H9 (cell line): ENCODE data around the gene FSTL4. TPM values are rescaled to one million over a fixed set of nuclear protein-coding genes. Genes with fewer than 3 reads are reported as not detected.

Experiments
- DNase-seq: peaks from one replicate; pipeline ENCODE4 v3.0.0-alpha.2; 2017
- H2AFZ ChIP-seq: one replicate; pipeline ENCODE4 v1.6.1; 2013; ENCODE audit warnings: mild to moderate bottlenecking, low read length, control low read depth, moderate library complexity
- H2AK5ac ChIP-seq: 2 replicates; pipeline ENCODE4 v1.6.1; 2013; ENCODE audit warnings: low read length, control low read depth, mixed read lengths; ENCODE audit not compliant: insufficient read length
- H2BK120ac ChIP-seq: one replicate; pipeline ENCODE4 v1.6.1; 2013; ENCODE audit warnings: low read depth, mild to moderate bottlenecking, low read length, control low read depth, inconsistent platforms; ENCODE audit not compliant: poor library complexity, severe bottlenecking
- H2BK12ac ChIP-seq: 2 replicates; pipeline ENCODE4 v1.6.1; 2013; ENCODE audit warnings: low read length, control low read depth, mixed read lengths, low read depth; ENCODE audit not compliant: insufficient read length
- H2BK15ac ChIP-seq: 2 replicates; pipeline ENCODE4 v1.6.1; 2013; ENCODE audit warnings: low read depth, low read length, control low read depth
- H2BK20ac ChIP-seq: one replicate; pipeline ENCODE4 v1.6.1; 2013; ENCODE audit warnings: low read depth, mild to moderate bottlenecking, low read length, control low read depth, inconsistent platforms; ENCODE audit not compliant: poor library complexity, severe bottlenecking
- H2BK5ac ChIP-seq: 2 replicates; pipeline ENCODE4 v1.6.1; 2013; ENCODE audit warnings: low read length, control low read depth, mixed read lengths; ENCODE audit not compliant: insufficient read length
- H3K14ac ChIP-seq: 2 replicates; pipeline ENCODE4 v1.6.1; 2013; ENCODE audit warnings: low read length, control low read depth; ENCODE audit not compliant: insufficient read depth
- H3K18ac ChIP-seq: 2 replicates; pipeline ENCODE4 v1.6.1; 2013; ENCODE audit warnings: low read depth, mild to moderate bottlenecking, mixed read lengths, low read length, control low read depth; ENCODE audit not compliant: insufficient read length
- H3K23ac ChIP-seq: 2 replicates; pipeline ENCODE4 v1.6.1; 2013; ENCODE audit warnings: low read length, control low read depth, mixed read lengths, low read depth; ENCODE audit not compliant: insufficient read length
- H3K23me2 ChIP-seq: 2 replicates; pipeline ENCODE4 v1.6.1; 2013; ENCODE audit warnings: low read depth, mild to moderate bottlenecking, mixed read lengths, low read length, control low read depth; ENCODE audit not compliant: insufficient read length, poor library complexity, severe bottlenecking
- H3K27ac ChIP-seq: 2 replicates; pipeline ENCODE4 v1.5.1; 2013; ENCODE audit warnings: low read length, control low read depth, mixed read lengths, low read depth; ENCODE audit not compliant: insufficient read length
- H3K27me3 ChIP-seq: 2 replicates; pipeline ENCODE4 v1.6.1; 2013; ENCODE audit warnings: low read length, control low read depth, inconsistent platforms; ENCODE audit not compliant: insufficient read depth
- H3K4ac ChIP-seq: 2 replicates; pipeline ENCODE4 v1.6.1; 2013; ENCODE audit warnings: low read depth, mild to moderate bottlenecking, control low read depth, inconsistent platforms, low read length, moderate library complexity
- H3K4me1 ChIP-seq: 2 replicates; pipeline ENCODE4 v1.6.1; 2013; ENCODE audit warnings: low read length, control low read depth, inconsistent platforms; ENCODE audit not compliant: insufficient read depth
- H3K4me2 ChIP-seq: 2 replicates; pipeline ENCODE4 v1.6.1; 2013; ENCODE audit warnings: low read length, control low read depth, mixed read lengths; ENCODE audit not compliant: insufficient read length, insufficient read depth
- H3K56ac ChIP-seq: 2 replicates; pipeline ENCODE4 v1.6.1; 2013; ENCODE audit warnings: low read depth, mild to moderate bottlenecking, mixed read lengths, low read length, control low read depth; ENCODE audit not compliant: insufficient read length
- H3K79me1 ChIP-seq: 2 replicates; pipeline ENCODE4 v1.6.1; 2013; ENCODE audit warnings: low read depth, mild to moderate bottlenecking, moderate library complexity, low read length, control low read depth, inconsistent platforms; ENCODE audit not compliant: insufficient read depth, poor library complexity, severe bottlenecking
- H3K79me2 ChIP-seq: 2 replicates; pipeline ENCODE4 v1.6.1; 2013; ENCODE audit warnings: low read length, control low read depth, inconsistent platforms; ENCODE audit not compliant: insufficient read depth
- H3K9ac ChIP-seq: 2 replicates; pipeline ENCODE4 v1.6.1; 2013; ENCODE audit warnings: low read length, control low read depth, mixed read lengths; ENCODE audit not compliant: insufficient read length; ENCODE audit errors: extremely low read depth
- H3K9me3 ChIP-seq: one replicate; pipeline ENCODE4 v1.6.1; 2013; ENCODE audit warnings: low read depth, low read length, inconsistent platforms; ENCODE audit not compliant: control insufficient read depth
- H3T11ph ChIP-seq: one replicate; pipeline ENCODE4 v1.6.1; 2013; ENCODE audit warnings: mild to moderate bottlenecking, low read length, control low read depth, inconsistent platforms
- H4K20me1 ChIP-seq: one replicate; pipeline ENCODE4 v1.6.1; 2013; ENCODE audit not compliant: control insufficient read depth, insufficient read length, insufficient read depth
- H4K5ac ChIP-seq: 2 replicates; pipeline ENCODE4 v1.6.1; 2013; ENCODE audit warnings: low read depth, mild to moderate bottlenecking, mixed read lengths, low read length, control low read depth; ENCODE audit not compliant: insufficient read length
- H4K8ac ChIP-seq: replicated peaks from 2 replicates; pipeline ENCODE4 v1.6.1; 2013; ENCODE audit warnings: low read length, control low read depth, mixed read lengths, low read depth; ENCODE audit not compliant: insufficient read length
- H4K91ac ChIP-seq: 2 replicates; pipeline ENCODE4 v1.6.1; 2013; ENCODE audit warnings: low read depth, mild to moderate bottlenecking, moderate library complexity, mixed read lengths, low read length, control low read depth; ENCODE audit not compliant: insufficient read length
- H3K27ac Mint-ChIP-seq, 3 experiments: 2 replicates in 2 of 3; 3 replicates in 1 of 3; pipeline ENCODE4 v1.8.0; 2020 to 2021; ENCODE audit warnings: mixed read lengths in 3 of 3, mild to moderate bottlenecking in 1 of 3, moderate library complexity in 1 of 3
- H3K27me3 Mint-ChIP-seq: 2 replicates; pipeline ENCODE4 v1.8.0; 2021; ENCODE audit warnings: low read depth, mild to moderate bottlenecking, moderate library complexity, mixed read lengths
- H3K36me3 Mint-ChIP-seq, 3 experiments: 2 replicates in 2 of 3; 3 replicates in 1 of 3; pipeline ENCODE4 v1.8.0; 2020 to 2021; ENCODE audit warnings: low read depth in 3 of 3, mixed read lengths in 3 of 3; ENCODE audit not compliant: insufficient read depth in 1 of 3
- H3K4me1 Mint-ChIP-seq, 2 experiments: 2 replicates each; pipeline ENCODE4 v1.8.0; 2020; ENCODE audit warnings: mixed read lengths in 2 of 2
- H3K4me3 Mint-ChIP-seq, 2 experiments: 2 replicates in 1 of 2; 3 replicates in 1 of 2; pipeline ENCODE4 v1.8.0; 2020 to 2021; ENCODE audit warnings: mild to moderate bottlenecking in 2 of 2, mixed read lengths in 2 of 2, moderate library complexity in 1 of 2
- H3K9me3 Mint-ChIP-seq, 2 experiments: 2 replicates in 1 of 2; 3 replicates in 1 of 2; pipeline ENCODE4 v1.8.0; 2020; ENCODE audit warnings: mild to moderate bottlenecking in 2 of 2, mixed read lengths in 2 of 2, moderate library complexity in 1 of 2
- WGBS: extraction: QIAGEN DNeasy Blood & Tissue Kit; methylation state at CpG from one replicate; pipeline ENCODE4 v1.1.7; 2013; ENCODE audit warnings: missing lambda C conversion rate, low lambda C conversion rate, mixed read lengths; ENCODE audit not compliant: insufficient read length; ENCODE audit errors: extremely low coverage; 5-methylcytosine and 5-hydroxymethylcytosine counted together
- total RNA-seq: library from RNA; stranded (reverse); gene quantifications from 2 replicates; pipeline ENCODE4 v1.2.1, GENCODE V29; 2021
- TF ChIP-seq, protein P1 (sequence below): fragments of 200-600 bp; sonication (generic); conservative IDR thresholded peaks from 3 replicates; pipeline ENCODE4 v1.8.0; 2021; ENCODE audit warnings: antibody characterized with exemption, mild to moderate bottlenecking

Gene FSTL4
- total RNA-seq, 1 experiment from 2014 or later = 5.7 TPM

DNA sequence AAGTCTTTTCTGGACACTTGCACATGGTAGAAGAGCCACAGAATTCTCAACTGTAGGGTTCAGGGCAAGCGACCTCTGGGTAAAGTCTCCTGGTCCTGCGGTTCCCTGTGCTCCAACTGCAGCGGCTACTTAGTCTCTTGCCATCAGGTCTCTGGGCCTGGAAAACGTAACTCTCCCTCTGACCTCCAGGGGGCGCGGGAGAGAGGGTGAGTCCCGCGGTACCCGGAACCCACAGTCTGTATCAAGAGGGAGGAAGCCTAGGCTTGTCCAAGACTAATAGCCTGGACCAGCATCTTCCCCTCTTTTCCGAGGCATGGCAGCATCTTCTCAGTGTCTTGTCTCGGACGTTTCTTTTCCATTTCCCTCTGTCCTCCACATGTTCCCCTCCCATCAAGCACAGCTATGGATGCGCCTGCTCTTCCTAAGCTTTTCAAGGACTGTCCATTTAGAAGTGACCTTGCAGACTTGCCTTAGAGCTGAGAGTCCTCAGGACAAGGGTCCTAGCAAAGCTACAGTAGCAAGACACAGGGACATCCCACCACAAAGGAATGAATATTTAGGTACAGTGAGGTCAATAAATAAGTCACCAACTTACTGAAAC lies 59.3 kb downstream of the FSTL4 start:
- peaks cover under 1 to 1% of the 10 kb centered on the region in 2 experiments; a peak in 2 of 5 replicates for H3K9me3 Mint-ChIP-seq
- WGBS = no CpG with 5 or more reads among the region's 13 CpGs
- no peak overlapping the region for H3K4me3 Mint-ChIP-seq
- no peak overlapping the region for H2BK20ac ChIP-seq
- no peaks in the 10 kb centered on the region for H3K27me3 ChIP-seq
- no peak overlapping the region for H2BK12ac ChIP-seq
- no peak overlapping the region for H3K27ac ChIP-seq
- H4K8ac ChIP-seq = no peak overlapping the region
- TF ChIP-seq, protein P1, sequence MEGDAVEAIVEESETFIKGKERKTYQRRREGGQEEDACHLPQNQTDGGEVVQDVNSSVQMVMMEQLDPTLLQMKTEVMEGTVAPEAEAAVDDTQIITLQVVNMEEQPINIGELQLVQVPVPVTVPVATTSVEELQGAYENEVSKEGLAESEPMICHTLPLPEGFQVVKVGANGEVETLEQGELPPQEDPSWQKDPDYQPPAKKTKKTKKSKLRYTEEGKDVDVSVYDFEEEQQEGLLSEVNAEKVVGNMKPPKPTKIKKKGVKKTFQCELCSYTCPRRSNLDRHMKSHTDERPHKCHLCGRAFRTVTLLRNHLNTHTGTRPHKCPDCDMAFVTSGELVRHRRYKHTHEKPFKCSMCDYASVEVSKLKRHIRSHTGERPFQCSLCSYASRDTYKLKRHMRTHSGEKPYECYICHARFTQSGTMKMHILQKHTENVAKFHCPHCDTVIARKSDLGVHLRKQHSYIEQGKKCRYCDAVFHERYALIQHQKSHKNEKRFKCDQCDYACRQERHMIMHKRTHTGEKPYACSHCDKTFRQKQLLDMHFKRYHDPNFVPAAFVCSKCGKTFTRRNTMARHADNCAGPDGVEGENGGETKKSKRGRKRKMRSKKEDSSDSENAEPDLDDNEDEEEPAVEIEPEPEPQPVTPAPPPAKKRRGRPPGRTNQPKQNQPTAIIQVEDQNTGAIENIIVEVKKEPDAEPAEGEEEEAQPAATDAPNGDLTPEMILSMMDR = peak; percentile 87
- H3K56ac ChIP-seq = no peak overlapping the region
- H2BK15ac ChIP-seq = no peak overlapping the region
- H3K79me2 ChIP-seq = no peaks in the 10 kb centered on the region
- H4K91ac ChIP-seq = no peak overlapping the region
- peak; percentile 83 for DNase-seq
- no peak overlapping the region for H3K23ac ChIP-seq
- peaks cover 5% of the 10 kb centered on the region for H3K27me3 Mint-ChIP-seq
- no peaks in the 10 kb centered on the region for H3K9me3 ChIP-seq
- H3K4me1 Mint-ChIP-seq = peaks cover 6 to 19% of the 10 kb centered on the region in 2 experiments
- no peak overlapping the region for H2AK5ac ChIP-seq
- no peaks in the 10 kb centered on the region for H4K20me1 ChIP-seq
- no peak overlapping the region for H3K4ac ChIP-seq
- no peak overlapping the region for H3T11ph ChIP-seq
- no peak overlapping the region for H4K5ac ChIP-seq
- H3K18ac ChIP-seq = no peak overlapping the region
- no peaks in the 10 kb centered on the region for H3K79me1 ChIP-seq
- H3K36me3 Mint-ChIP-seq = 0 out of 7 replicates have a peak, but pooled peaks cover 0 to under 1% (median 0%) of the 10 kb centered on the region in 3 experiments
- no peak overlapping the region for H2AFZ ChIP-seq
- H3K9ac ChIP-seq = no peak overlapping the region
- H3K23me2 ChIP-seq = no peaks in the 10 kb centered on the region
- no peak overlapping the region for H2BK5ac ChIP-seq
- no peak overlapping the region for H3K14ac ChIP-seq
- H3K27ac Mint-ChIP-seq = no peak overlapping the region
- no peak overlapping the region for H3K4me2 ChIP-seq
- H2BK120ac ChIP-seq = no peak overlapping the region
- H3K4me1 ChIP-seq = no peaks in the 10 kb centered on the region
